GM15510 (cell line): Measurements from ENCODE around the gene LEFTY2.

Source experiments
- POLR2A ChIP-seq: IDR thresholded peaks from 3 replicates; pipeline ENCODE4 v1.6.1; 2011; ENCODE audit warnings: borderline replicate concordance; ENCODE audit not compliant: insufficient read length; ENCODE audit errors: extremely low read depth

LEFTY2 gene

GRCh38 chr1:225896937-225897549 lies 44.0 kb downstream of the LEFTY2 start:
- peak; percentile 29 for TF ChIP-seq POLR2A

GRCh38 chr1:225896494-225896893 lies 44.5 kb downstream of the LEFTY2 start:
- TF ChIP-seq POLR2A, result no peak

GRCh38 chr1:225892307-225892706 lies 48.7 kb downstream of the LEFTY2 start:
- TF ChIP-seq POLR2A, result no peak

GRCh38 chr1:225891229-225891972 lies 49.6 kb downstream of the LEFTY2 start:
- no peak for TF ChIP-seq POLR2A

- TF ChIP-seq POLR2A, result no peak
These were observed 50.4 kb downstream of the LEFTY2 start for GRCh38 chr1:225890346-225891228.

- TF ChIP-seq POLR2A, result no peak
These were observed 51.3 kb downstream of the LEFTY2 start for GRCh38 chr1:225889743-225890142.

GRCh38 chr1:225888898-225889601 lies 52.0 kb downstream of the LEFTY2 start, which contains the start of gene LEFTY1:
Gene LEFTY1, minus strand, starts transcription at chr1:225889146. Its CDS starts 80 bp downstream, at chr1:225889066.
- TF ChIP-seq POLR2A, result no peak

- TF ChIP-seq POLR2A, result no peak
These were observed 52.6 kb downstream of the LEFTY2 start for GRCh38 chr1:225888289-225888897.

- no peak for TF ChIP-seq POLR2A
These were observed 54.0 kb downstream of the LEFTY2 start for GRCh38 chr1:225887030-225887314.
